Measurements from ENCODE around the gene SLC25A17.

- TF ChIP-seq CTCF (IDR thresholded peaks at IDR 0.05) (no peak), POLR2A (IDR thresholded peaks at IDR 0.05) (no peak)
These were observed 13.9 kb downstream of the SLC25A17 start for GRCh38 chr22:40805239-40805638.
